ENCODE measurements around the gene LSAMP.

GRCh38 chr3:115913069-115913686 is 532.1 kb downstream of the LSAMP start:
- TF ChIP-seq CTCF (IDR thresholded peaks at IDR 0.05) = peak in 3 of 4 donors; percentile 20 to 30 (median 22)
- no peak for TF ChIP-seq POLR2A (IDR thresholded peaks at IDR 0.05)
